Sigmoid colon (tissue), 7 donors: ENCODE measurements around the gene ATF1. TPM values are rescaled to one million over a fixed set of nuclear protein-coding genes. Genes with fewer than 3 reads are reported as not detected.
"Not testable (repeated sequence)": the region's sequence is repeated elsewhere in the genome, so short reads cannot be mapped to it uniquely, and the experiment has no call there.

ENCODE experiments used
- DNase-seq: peaks from one replicate; pipeline ENCODE4 v3.0.0-alpha.2; 2019
- H3K27ac ChIP-seq, 4 donors: fragments of 200-600 bp; sonication (generic); one replicate each; pipeline ENCODE4 v1.5.1; 2016 to 2019; ENCODE audit warnings: mild to moderate bottlenecking in 1 of 4
- H3K27me3 ChIP-seq, 3 donors: fragments of 200-600 bp; sonication (generic); one replicate each; pipeline ENCODE4 v1.5.1; 2019; ENCODE audit warnings: mild to moderate bottlenecking in 1 of 3
- H3K36me3 ChIP-seq, 4 donors: fragments of 200-600 bp; sonication (generic); one replicate each; pipeline ENCODE4 v1.5.1; 2016 to 2019
- H3K4me1 ChIP-seq, 4 donors: fragments of 200-600 bp; sonication (generic); one replicate each; pipeline ENCODE4 v1.5.1; 2017 to 2019
- H3K4me3 ChIP-seq, 4 donors: fragments of 200-600 bp; sonication (generic); one replicate each; pipeline ENCODE4 v1.5.1; 2017 to 2019; ENCODE audit warnings: mild to moderate bottlenecking in 2 of 4, moderate library complexity in 1 of 4
- H3K9me3 ChIP-seq, 4 donors: fragments of 200-600 bp in 3 of 4; sonication (generic) in 3 of 4; one replicate each; pipeline versions ENCODE4 v1.5.1 to v1.6.1; 2013 to 2019
- CTCF ChIP-seq, 4 experiments: fragments of 450-650 bp in 3 of 4; fragments of 200-600 bp in 1 of 4; IDR thresholded peaks; one replicate each; pipeline ENCODE4 v1.5.1; 2016 to 2019; ENCODE audit warnings: antibody characterized with exemption in 4 of 4, mild to moderate bottlenecking in 3 of 4, moderate library complexity in 2 of 4
- EP300 ChIP-seq, 4 donors: sonication (generic); formaldehyde crosslinking; IDR thresholded peaks; one replicate each; pipeline ENCODE4 v1.6.1; 2017; ENCODE audit warnings: antibody characterized with exemption in 4 of 4
- POLR2A ChIP-seq, 2 donors: fragments of 450-650 bp; IDR thresholded peaks; one replicate each; pipeline ENCODE4 v1.6.1; 2016; ENCODE audit warnings: antibody characterized with exemption in 2 of 2, mild to moderate bottlenecking in 2 of 2, moderate library complexity in 2 of 2
- POLR2AphosphoS5 ChIP-seq, 4 donors: sonication (generic); formaldehyde crosslinking; IDR thresholded peaks; one replicate each; pipeline ENCODE4 v1.6.1; 2017; ENCODE audit warnings: antibody characterized with exemption in 4 of 4
- WGBS, 2 donors: extraction: QIAGEN DNeasy Blood & Tissue Kit; methylation state at CpG; one replicate each; pipeline ENCODE4 v1.1.7; 2013; 5-methylcytosine and 5-hydroxymethylcytosine counted together
- intact Hi-C: fragments of 100-400 bp; cut with DNase I; formaldehyde crosslinking; loops from one replicate; pipeline ENCODE4 v1.15.1; 2023
- polyA plus RNA-seq, 3 donors: library from polyadenylated mRNA; stranded (reverse); fragments of 200-250 nt; gene quantifications; one replicate each; pipeline ENCODE4 v1.2.3, GENCODE V29; 2013
- total RNA-seq, 4 donors: library from RNA; depleted of rRNA; stranded (reverse); fragments of >200 nt; gene quantifications; one replicate each; pipeline ENCODE4 v1.1.0, GENCODE V29; 2016
- donor health status: healthy with polysubstance abuse.
- donor health status: Bipolar disorder and iron deficiency.
- donor health status: healthy.

ATF1 gene
- total and polyA plus RNA-seq, 7 donors: 12.6 to 27.6 (median 22.8) TPM

- peaks cover 0 to 14% (median 9%) of the 10 kb centered on the region in 4 donors for H3K4me1 ChIP-seq
- H3K27me3 ChIP-seq: no peaks in the 10 kb centered on the region
- peaks cover 0 to 5% (median 0%) of the 10 kb centered on the region in 4 donors for H3K9me3 ChIP-seq
- 76 to 86% methylated on average over 2 of the region's 2 CpGs for WGBS, 2 donors
- TF ChIP-seq CTCF (IDR thresholded peaks at IDR 0.05): no peak
- no peak for TF ChIP-seq POLR2AphosphoS5 (IDR thresholded peaks at IDR 0.05)
- no peak for TF ChIP-seq POLR2A (IDR thresholded peaks at IDR 0.05)
- TF ChIP-seq EP300 (IDR thresholded peaks at IDR 0.05): no peak
- intact Hi-C loops: loop anchor here (10.0 kb wide), 1 partner anchor 256 kb away; the partner anchor contains the start of gene CSRNP2
- no peak overlapping the region for H3K27ac ChIP-seq
- H3K36me3 ChIP-seq: no peaks in the 10 kb centered on the region
- no peak overlapping the region for H3K4me3 ChIP-seq
- no peak for DNase-seq
Measured at GRCh38 chr12:50828886-50829285, 65.0 kb downstream of the ATF1 start.

- H3K27me3 ChIP-seq, H3K27ac ChIP-seq, H3K9me3 ChIP-seq, DNase-seq, H3K4me1 ChIP-seq, H3K36me3 ChIP-seq, intact Hi-C loops, H3K4me3 ChIP-seq: not testable (repeated sequence)
Measured at GRCh38 chr12:50833801-50834200, 69.9 kb downstream of the ATF1 start.

GRCh38 chr12:50839042-50839441, 75.1 kb downstream of the ATF1 start:
- H3K9me3 ChIP-seq: peaks cover 0 to 1% (median 0%) of the 10 kb centered on the region in 4 donors
- H3K4me1 ChIP-seq: peaks cover 0 to 4% (median 0%) of the 10 kb centered on the region in 4 donors
- no peak overlapping the region for H3K4me3 ChIP-seq
- no peaks in the 10 kb centered on the region for H3K27me3 ChIP-seq
- intact Hi-C loops: no loop called here
- H3K36me3 ChIP-seq: no peaks in the 10 kb centered on the region
- no peak overlapping the region for H3K27ac ChIP-seq
- WGBS, 2 donors: 92 to 93% methylated on average over 2 of the region's 2 CpGs
- DNase-seq: no peak
- TF ChIP-seq CTCF (IDR thresholded peaks at IDR 0.05): no peak
- no peak for TF ChIP-seq POLR2A (IDR thresholded peaks at IDR 0.05)
- no peak for TF ChIP-seq POLR2AphosphoS5 (IDR thresholded peaks at IDR 0.05)

- Histone ChIP-seq H3K9me3 (no peaks in the 10 kb centered on the region), H3K4me1 (peaks cover 0 to 4% (median 0%) of the 10 kb centered on the region in 4 donors), H3K36me3 (no peaks in the 10 kb centered on the region), H3K27me3 (no peaks in the 10 kb centered on the region), H3K4me3 (no peak overlapping the region), H3K27ac (no peak overlapping the region)
- TF ChIP-seq CTCF (IDR thresholded peaks at IDR 0.05) (no peak), POLR2AphosphoS5 (IDR thresholded peaks at IDR 0.05) (no peak), POLR2A (IDR thresholded peaks at IDR 0.05) (no peak), EP300 (IDR thresholded peaks at IDR 0.05) (no peak)
- no peak for DNase-seq
- intact Hi-C loops: no loop called here
- 97% methylated on average over 7 of the region's 7 CpGs for WGBS, 2 donors
Measured at GRCh38 chr12:50840809-50841487, 77.0 kb downstream of the ATF1 start.

GRCh38 chr12:50841716-50842531, 78.0 kb downstream of the ATF1 start:
- no peak for DNase-seq
- WGBS, 2 donors: 52 to 74% methylated on average over 7 of the region's 7 CpGs
- Histone ChIP-seq H3K9me3 (no peaks in the 10 kb centered on the region), H3K27ac (no peak overlapping the region), H3K4me3 (no peak overlapping the region), H3K4me1 (peaks cover 0 to 4% (median 0%) of the 10 kb centered on the region in 4 donors), H3K36me3 (no peaks in the 10 kb centered on the region), H3K27me3 (no peaks in the 10 kb centered on the region)
- TF ChIP-seq EP300 (IDR thresholded peaks at IDR 0.05) (no peak), POLR2AphosphoS5 (IDR thresholded peaks at IDR 0.05) (no peak), POLR2A (IDR thresholded peaks at IDR 0.05) (no peak), CTCF (IDR thresholded peaks at IDR 0.05) (no peak)
- intact Hi-C loops: no loop called here
